Body of pancreas (tissue), 4 donors: ENCODE measurements around the gene EXOC2. TPM values are rescaled to one million over a fixed set of nuclear protein-coding genes. Genes with fewer than 3 reads are reported as not detected.

Experiments used
- ATAC-seq: fragments of 150-250 bp; one replicate; pipeline ENCODE4 v1.9.1; 2016
- DNase-seq, 4 donors: peaks; one replicate each; pipeline ENCODE4 v3.0.0-alpha.2; 2019
- H3K27ac ChIP-seq, 4 donors: fragments of 200-600 bp; sonication (generic); 1 replicate in 3 of 4; 2 replicates in 1 of 4; pipeline versions ENCODE4 v1.5.1 to v1.6.1; 2016 to 2019; ENCODE audit warnings: mild to moderate bottlenecking in 1 of 4, mixed read lengths in 1 of 4, moderate library complexity in 1 of 4
- H3K27me3 ChIP-seq, 2 donors: fragments of 200-600 bp; sonication (generic); one replicate each; pipeline ENCODE4 v1.6.0; 2016; ENCODE audit warnings: mild to moderate bottlenecking in 1 of 2
- H3K36me3 ChIP-seq, 2 donors: fragments of 200-600 bp; sonication (generic); replicated peaks in 1 of 2; 2 replicates each; pipeline ENCODE4 v1.5.1; 2016; ENCODE audit warnings: low read depth in 2 of 2; ENCODE audit not compliant: insufficient read depth in 1 of 2
- H3K4me1 ChIP-seq: fragments of 200-600 bp; sonication (generic); one replicate; pipeline ENCODE4 v1.6.0; 2016
- H3K4me3 ChIP-seq, 2 donors: fragments of 200-600 bp; sonication (generic); 1 replicate in 1 of 2; 2 replicates in 1 of 2; pipeline ENCODE4 v1.5.1; 2016 to 2019
- H3K9me3 ChIP-seq, 3 donors: fragments of 200-600 bp; sonication (generic); 1 replicate in 2 of 3; 2 replicates in 1 of 3; pipeline ENCODE4 v1.5.1; 2016
- CTCF ChIP-seq, 7 experiments: fragments of 450-650 bp in 4 of 7; fragments of 200-600 bp in 3 of 7; sonication (generic) in 3 of 7; IDR thresholded peaks; one replicate each; pipeline ENCODE4 v1.5.1; 2016 to 2019; ENCODE audit warnings: antibody characterized with exemption in 7 of 7
- POLR2A ChIP-seq, 3 donors: fragments of 450-650 bp; IDR thresholded peaks; one replicate each; pipeline ENCODE4 v1.6.1; 2016; ENCODE audit warnings: antibody characterized with exemption in 3 of 3, mild to moderate bottlenecking in 2 of 3
- WGBS, 2 donors: methylation state at CpG; one replicate each; pipeline ENCODE4 v1.1.5; 2017; 5-methylcytosine and 5-hydroxymethylcytosine counted together
- intact Hi-C: fragments of 100-400 bp; cut with DNase I; formaldehyde crosslinking; loops from one replicate; pipeline ENCODE4 v1.15.1; 2023
- total RNA-seq, 2 donors: library from RNA; depleted of rRNA; stranded (reverse); fragments of >200 nt; gene quantifications; one replicate each; pipeline ENCODE4 v1.1.0, GENCODE V29; 2016

EXOC2 gene
- total RNA-seq, 2 donors from 2014 or later: 10.5 to 10.6 TPM

DNA sequence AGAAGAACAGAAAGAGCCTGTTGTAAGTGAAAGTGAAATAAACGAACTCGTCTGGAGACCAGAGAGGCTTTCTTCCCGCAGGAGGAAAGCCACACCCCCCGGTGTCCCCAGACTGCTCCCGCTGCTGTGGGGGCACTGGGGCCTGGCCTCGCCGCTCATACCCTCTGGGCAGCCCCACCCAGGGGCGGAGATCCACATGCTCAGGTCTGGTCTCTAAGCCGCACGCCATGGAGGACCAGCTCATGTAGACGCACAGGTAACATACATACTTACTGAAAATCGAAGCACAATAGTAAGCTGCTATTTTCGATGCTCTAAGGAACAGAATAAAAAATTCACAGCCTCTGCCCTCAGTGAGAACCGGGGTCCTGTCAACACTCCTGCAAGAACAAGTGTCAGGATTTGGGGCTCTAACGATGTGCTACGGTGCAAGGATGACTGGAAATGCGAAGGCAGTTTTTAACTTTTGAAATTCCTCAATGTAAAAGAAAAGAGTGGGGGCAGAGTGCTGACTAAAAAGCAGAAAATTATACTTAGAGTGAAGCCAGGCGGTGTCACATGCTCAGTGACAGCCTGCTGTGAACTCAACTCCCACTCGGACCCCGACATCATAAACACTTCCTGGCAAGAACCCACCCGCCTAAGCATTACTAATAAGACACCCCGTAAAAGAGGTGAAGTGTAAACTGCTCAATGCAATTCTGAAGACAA is 190.9 kb downstream of the EXOC2 start:
- ATAC-seq (no peak), DNase-seq (no peak)
- H3K9me3 ChIP-seq: no peaks in the 10 kb centered on the region
- WGBS, 2 donors: 85 to 89% methylated on average over 22 of the region's 22 CpGs
- no peak overlapping the region for H3K27ac ChIP-seq
- intact Hi-C loops: no loop called here
- no peaks in the 10 kb centered on the region for H3K36me3 ChIP-seq
- no peaks in the 10 kb centered on the region for H3K4me1 ChIP-seq
- TF ChIP-seq POLR2A (IDR thresholded peaks at IDR 0.05) (no peak), CTCF (IDR thresholded peaks at IDR 0.05) (no peak)
- no peaks in the 10 kb centered on the region for H3K27me3 ChIP-seq
- H3K4me3 ChIP-seq: no peak overlapping the region

- no peak for TF ChIP-seq CTCF (IDR thresholded peaks at IDR 0.05)
- no peak for TF ChIP-seq POLR2A (IDR thresholded peaks at IDR 0.05)
- ATAC-seq: no peak
- H3K4me1 ChIP-seq: no peaks in the 10 kb centered on the region
Observed at GRCh38 chr6:499617-500016, 193.3 kb downstream of the EXOC2 start.

DNA sequence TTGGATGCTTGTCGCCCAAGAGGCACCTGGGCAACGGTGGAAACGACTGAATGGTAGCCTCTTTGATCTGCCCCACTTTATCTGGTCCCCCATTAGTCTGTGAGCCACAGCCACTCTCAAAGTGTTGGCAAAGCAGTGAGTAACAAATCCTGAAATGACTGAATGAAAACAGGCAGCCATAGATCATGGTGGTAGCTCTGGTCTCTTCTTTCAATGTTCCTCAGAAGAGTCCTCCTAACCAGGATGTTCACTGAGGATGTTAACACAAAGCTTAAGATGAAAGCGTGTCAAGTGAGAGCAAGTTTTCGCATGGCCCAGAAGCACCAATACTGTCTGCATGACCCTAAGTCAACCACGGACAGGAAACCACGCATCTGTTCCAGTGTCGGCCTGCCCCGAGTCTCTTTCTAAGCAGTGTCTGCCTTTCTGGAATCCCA is 194.1 kb downstream of the EXOC2 start:
- WGBS, 2 donors: 76 to 82% methylated on average over 9 of the region's 9 CpGs
- no peak overlapping the region for H3K27ac ChIP-seq
- H3K36me3 ChIP-seq: peaks cover 0 to 5% of the 10 kb centered on the region in 2 donors
- TF ChIP-seq POLR2A (IDR thresholded peaks at IDR 0.05): no peak
- no peak for TF ChIP-seq CTCF (IDR thresholded peaks at IDR 0.05)
- H3K9me3 ChIP-seq: no peaks in the 10 kb centered on the region
- DNase-seq (no peak), ATAC-seq (no peak)
- intact Hi-C loops: no loop called here
- no peak overlapping the region for H3K4me3 ChIP-seq
- no peaks in the 10 kb centered on the region for H3K4me1 ChIP-seq
- no peaks in the 10 kb centered on the region for H3K27me3 ChIP-seq

More at GRCh38 chr6:499617-500016, 193.3 kb downstream of the EXOC2 start:
- peaks cover 0 to 5% of the 10 kb centered on the region in 2 donors for H3K36me3 ChIP-seq
- H3K4me3 ChIP-seq: no peak overlapping the region
- no peaks in the 10 kb centered on the region for H3K27me3 ChIP-seq
- H3K9me3 ChIP-seq: no peaks in the 10 kb centered on the region
- intact Hi-C loops: no loop called here
- DNase-seq: no peak
- no peak overlapping the region for H3K27ac ChIP-seq
- 72 to 83% methylated on average over 3 of the region's 3 CpGs for WGBS, 2 donors

GRCh38 chr6:497258-497657 is 195.7 kb downstream of the EXOC2 start:
- intact Hi-C loops: no loop called here
- no peak overlapping the region for H3K4me3 ChIP-seq
- no peak for ATAC-seq
- H3K4me1 ChIP-seq: no peaks in the 10 kb centered on the region
- peaks cover 0 to 5% of the 10 kb centered on the region in 2 donors for H3K36me3 ChIP-seq
- no peak overlapping the region for H3K27ac ChIP-seq
- no peak for DNase-seq
- 84 to 92% methylated on average over 2 of the region's 2 CpGs for WGBS, 2 donors
- H3K9me3 ChIP-seq: no peaks in the 10 kb centered on the region
- TF ChIP-seq POLR2A (IDR thresholded peaks at IDR 0.05) (no peak), CTCF (IDR thresholded peaks at IDR 0.05) (no peak)
- no peaks in the 10 kb centered on the region for H3K27me3 ChIP-seq

DNA sequence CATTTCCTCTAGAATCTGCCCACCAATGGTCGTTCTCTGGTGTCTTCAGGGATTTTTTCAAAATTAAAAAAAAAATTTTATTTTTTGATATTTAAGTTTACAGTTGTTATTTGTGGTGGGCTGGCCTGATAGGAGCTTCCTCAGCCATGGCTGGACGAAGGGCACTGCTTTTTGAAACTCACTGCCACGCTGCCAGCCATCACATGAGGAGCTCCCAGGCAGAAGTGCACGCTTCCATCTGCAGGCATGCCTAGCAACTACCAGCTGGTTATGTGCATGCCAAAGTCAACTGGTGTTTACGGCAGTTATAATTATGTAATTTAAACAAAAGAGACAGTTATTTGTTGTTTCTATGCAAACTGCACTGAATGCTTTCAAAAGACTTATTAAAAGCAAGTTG is 196.3 kb downstream of the EXOC2 start:
- peaks cover 0 to 5% of the 10 kb centered on the region in 2 donors for H3K36me3 ChIP-seq
- ATAC-seq: no peak
- DNase-seq: no peak
- H3K4me1 ChIP-seq: no peaks in the 10 kb centered on the region
- H3K9me3 ChIP-seq: no peaks in the 10 kb centered on the region
- no peaks in the 10 kb centered on the region for H3K27me3 ChIP-seq
- intact Hi-C loops: no loop called here
- TF ChIP-seq CTCF (IDR thresholded peaks at IDR 0.05): no peak
- no peak for TF ChIP-seq POLR2A (IDR thresholded peaks at IDR 0.05)
- no peak overlapping the region for H3K4me3 ChIP-seq
- no peak overlapping the region for H3K27ac ChIP-seq
- WGBS, 2 donors: 94 to 95% methylated on average over 5 of the region's 5 CpGs
